A549 treated with AZD2906 at 1 μM for 4 hours (cell line): ENCODE results near the gene SGPP1. TPM values are rescaled to one million over a fixed set of nuclear protein-coding genes. Genes with fewer than 3 reads are reported as not detected.

Source experiments
- total RNA-seq: library from RNA; stranded (reverse); fragments of 200-300 nt; extraction: Qiagen RNA extraction; gene quantifications from 5 replicates; pipeline ENCODE4 v1.2.3, GENCODE V29; 2022

Gene SGPP1, protein sequence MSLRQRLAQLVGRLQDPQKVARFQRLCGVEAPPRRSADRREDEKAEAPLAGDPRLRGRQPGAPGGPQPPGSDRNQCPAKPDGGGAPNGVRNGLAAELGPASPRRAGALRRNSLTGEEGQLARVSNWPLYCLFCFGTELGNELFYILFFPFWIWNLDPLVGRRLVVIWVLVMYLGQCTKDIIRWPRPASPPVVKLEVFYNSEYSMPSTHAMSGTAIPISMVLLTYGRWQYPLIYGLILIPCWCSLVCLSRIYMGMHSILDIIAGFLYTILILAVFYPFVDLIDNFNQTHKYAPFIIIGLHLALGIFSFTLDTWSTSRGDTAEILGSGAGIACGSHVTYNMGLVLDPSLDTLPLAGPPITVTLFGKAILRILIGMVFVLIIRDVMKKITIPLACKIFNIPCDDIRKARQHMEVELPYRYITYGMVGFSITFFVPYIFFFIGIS
- 12.4 to 16.3 TPM (median 15.0 TPM) in 5 replicates for total RNA-seq

DNA sequence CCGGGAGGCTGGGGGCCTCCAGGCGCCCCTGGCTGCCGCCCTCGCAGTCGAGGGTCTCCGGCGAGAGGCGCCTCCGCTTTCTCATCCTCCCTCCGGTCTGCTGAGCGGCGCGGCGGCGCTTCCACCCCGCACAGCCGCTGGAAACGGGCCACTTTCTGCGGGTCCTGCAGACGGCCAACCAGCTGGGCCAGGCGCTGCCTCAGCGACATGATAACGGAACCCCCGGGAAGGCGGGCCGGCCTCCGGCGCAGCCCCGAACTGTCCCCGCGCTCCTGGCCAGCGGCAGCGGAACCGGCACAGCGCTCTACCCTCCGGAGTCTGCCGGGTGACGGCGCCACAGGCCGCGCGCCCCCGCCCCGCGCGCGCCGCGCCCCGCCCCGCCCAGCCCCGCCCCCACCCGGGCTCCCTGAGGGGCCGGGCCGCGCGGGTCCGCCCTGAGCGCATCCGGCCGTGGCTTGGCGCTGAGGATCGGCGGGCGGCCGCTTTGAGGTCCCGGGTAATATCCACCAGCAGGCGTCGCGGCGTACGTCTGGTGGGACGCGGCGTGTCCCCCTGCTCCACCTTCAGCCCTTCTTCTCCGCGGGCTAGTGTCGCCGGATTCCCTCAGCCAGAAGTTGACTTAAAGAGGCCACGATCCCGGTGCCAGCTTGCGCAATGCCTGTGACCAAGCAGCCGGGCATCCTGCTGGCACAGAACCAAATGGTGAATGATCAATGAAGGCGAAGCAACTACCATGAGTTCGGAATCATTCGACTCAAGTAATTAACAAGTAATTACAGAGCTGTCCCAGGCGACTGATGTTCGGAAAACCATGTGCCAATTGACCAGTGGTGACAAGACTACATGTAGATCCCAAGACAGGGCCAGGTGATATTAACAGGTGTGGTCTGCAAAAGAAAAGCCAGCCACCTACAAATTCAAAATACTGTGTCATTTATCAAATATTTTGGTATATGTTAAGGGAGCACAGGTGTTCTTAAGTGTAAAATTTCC, at the start of gene SGPP1:
Gene SGPP1, minus strand, starts transcription at position 330 of the 993 bp plus-strand sequence. Its CDS starts 121 bp downstream, at position 209.

DNA sequence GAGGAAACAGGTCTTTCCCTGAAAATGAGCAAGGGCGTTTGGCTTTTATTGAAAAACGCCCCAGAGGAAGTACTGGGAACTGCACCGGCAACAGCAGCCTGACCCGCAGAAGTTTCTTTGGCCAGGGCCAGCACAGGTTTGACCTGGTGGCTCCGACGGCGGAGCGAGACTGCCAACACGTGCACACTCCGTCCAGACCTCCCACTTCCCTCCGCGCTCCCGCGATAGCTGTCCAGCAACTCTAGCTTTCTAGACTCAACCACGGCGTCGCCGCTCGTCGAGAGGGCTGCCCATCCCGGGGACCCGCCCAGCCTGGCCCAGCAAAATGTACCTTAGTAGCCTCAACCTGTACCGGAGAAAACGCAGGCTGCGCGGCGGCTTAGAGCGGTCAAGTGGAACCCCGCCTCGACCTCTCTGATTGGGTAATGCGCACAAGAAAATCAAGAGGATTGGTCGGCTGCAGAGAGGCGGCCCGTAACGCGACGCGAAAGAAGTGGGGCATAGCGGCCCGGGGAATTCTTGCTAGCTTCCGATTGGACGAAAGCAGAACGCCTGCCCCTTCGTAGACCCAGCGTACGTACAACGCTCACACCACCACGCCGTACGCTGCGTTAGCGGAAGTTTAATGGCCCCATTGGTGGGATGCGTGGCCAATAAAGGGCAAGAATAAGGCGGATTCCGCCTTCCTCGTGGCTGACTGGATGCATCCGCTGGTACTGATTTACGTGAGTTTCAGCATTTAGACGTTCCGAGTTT, 86.2 kb downstream of the SGPP1 start, which contains the start of gene WDR89:
Gene WDR89, minus strand, starts transcription at position 399 of the 756 bp plus-strand sequence. CDS start 41,929 bp downstream, outside the sequence.

Other genes with a start within 250 kb of the SGPP1 start
- gene PPP2R5E, start 184.7 kb downstream of the SGPP1 start, total RNA-seq = 21.2 to 24.5 TPM (median 23.1 TPM) in 5 replicates
- gene WDR89, start 86.2 kb downstream of the SGPP1 start, total RNA-seq = 7.5 to 9.4 TPM (median 8.3 TPM) in 5 replicates
- gene SYNE2, start 124.9 kb upstream of the SGPP1 start, total RNA-seq = 8.7 to 11.5 TPM (median 10.0 TPM) in 5 replicates